ENCODE measurements around the gene TRIM9. TPM values are rescaled to one million over a fixed set of nuclear protein-coding genes. Genes with fewer than 3 reads are reported as not detected.

Gene TRIM9
- under 1 TPM; 0.56 to 0.79 TPM for total RNA-seq

DNA sequence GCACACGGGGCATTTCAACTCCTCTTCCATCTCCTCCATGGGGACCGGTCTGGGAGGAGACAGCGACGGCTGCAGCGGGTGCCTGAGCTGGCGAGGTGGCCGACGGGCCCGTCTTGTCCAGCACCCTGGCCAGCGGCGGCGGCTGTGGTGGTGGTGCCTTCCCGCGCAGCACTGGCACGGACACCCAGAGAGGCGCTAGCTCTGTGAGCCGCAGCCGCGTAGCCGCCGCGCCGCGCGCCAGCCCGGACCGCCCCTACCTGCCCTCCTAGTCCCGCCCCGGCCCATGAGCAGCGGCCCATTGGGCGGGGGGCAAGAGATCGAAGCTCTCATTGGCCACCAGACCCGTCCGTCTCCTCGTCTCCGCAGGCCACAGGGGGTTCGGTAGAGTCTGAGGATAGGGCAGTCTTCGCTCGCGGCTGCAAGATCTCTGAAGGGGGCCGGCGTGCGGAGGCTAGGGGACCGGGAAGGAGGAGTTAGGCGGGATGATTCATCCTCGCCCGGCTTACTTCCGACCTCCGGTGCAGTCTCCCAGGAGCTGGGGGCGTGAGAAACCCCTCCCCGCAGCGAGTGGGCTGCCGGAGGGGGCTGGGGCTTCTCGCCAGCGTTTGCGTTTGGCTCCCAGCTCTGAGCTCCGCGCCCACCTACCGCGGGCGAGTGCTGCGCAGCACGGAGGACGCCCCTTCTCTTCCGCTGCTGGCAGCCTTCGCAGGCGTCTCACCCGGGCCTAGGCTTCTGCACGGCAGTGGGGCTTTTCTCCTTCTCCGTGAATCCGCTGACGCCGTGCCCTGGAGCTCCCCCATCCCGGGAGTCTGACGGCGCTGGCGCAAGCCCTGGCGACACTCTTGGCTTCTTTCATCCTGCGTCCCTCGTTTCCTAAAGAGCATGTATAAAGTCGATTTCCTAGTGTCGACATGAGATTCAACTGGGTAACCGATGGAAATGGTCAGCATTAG lies at the start of gene TRIM9:
Gene TRIM9, minus strand, starts transcription at position 205 of the 953 bp plus-strand sequence. Its CDS starts 166 bp downstream, at position 39.
- peaks cover 17% of the 10 kb centered on the region for H3K4me1 Mint-ChIP-seq
- DNase-seq (peak; percentile 95), ATAC-seq (peak; percentile 97)
- H3K27ac Mint-ChIP-seq = peak within 1 kb of the TSS; percentile 65
- no peaks in the 10 kb centered on the region for H3K9me3 Mint-ChIP-seq (ENCODE audit: low read depth)
- CTCF ChIA-PET = interaction anchor here (1.1 to 1.8 kb wide), 11 partner anchors 11 to 684 kb away, joined by 3 to 8 read pairs (median 4); partner anchors contain the start of gene TMX1
- peak within 1 kb of the TSS; percentile 79 for H3K4me3 Mint-ChIP-seq
- no peaks in the 10 kb centered on the region for H3K36me3 Mint-ChIP-seq
- H3K27me3 Mint-ChIP-seq = peaks cover 50% of the 10 kb centered on the region

DNA sequence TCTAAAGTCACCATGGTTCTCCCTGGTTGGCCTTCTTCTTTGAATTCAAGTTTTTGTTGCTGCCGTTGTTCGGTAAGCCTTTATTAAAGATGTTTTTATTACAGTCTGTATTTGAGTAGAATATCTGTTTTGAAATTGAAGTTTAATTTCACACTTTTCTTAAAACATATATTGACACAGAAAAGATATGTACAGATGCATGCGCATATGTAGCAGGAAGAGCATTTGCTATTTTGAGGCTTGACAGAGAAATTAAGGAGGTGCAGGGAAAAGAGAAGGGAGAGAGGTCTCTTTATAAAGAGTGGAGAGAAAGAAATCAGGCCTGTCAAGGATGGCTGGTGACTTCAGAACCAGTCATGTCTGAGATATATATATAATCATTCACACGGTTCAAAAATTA lies 46.0 kb upstream of the TRIM9 start:
- no peaks in the 10 kb centered on the region for H3K9me3 Mint-ChIP-seq (ENCODE audit: low read depth)
- H3K27me3 Mint-ChIP-seq = no peaks in the 10 kb centered on the region
- H3K36me3 Mint-ChIP-seq = no peaks in the 10 kb centered on the region
- H3K27ac Mint-ChIP-seq = no peak overlapping the region
- DNase-seq (no peak), ATAC-seq (no peak)
- H3K4me1 Mint-ChIP-seq = no peaks in the 10 kb centered on the region
- CTCF ChIA-PET = no interaction called here
- H3K4me3 Mint-ChIP-seq = no peak overlapping the region

DNA sequence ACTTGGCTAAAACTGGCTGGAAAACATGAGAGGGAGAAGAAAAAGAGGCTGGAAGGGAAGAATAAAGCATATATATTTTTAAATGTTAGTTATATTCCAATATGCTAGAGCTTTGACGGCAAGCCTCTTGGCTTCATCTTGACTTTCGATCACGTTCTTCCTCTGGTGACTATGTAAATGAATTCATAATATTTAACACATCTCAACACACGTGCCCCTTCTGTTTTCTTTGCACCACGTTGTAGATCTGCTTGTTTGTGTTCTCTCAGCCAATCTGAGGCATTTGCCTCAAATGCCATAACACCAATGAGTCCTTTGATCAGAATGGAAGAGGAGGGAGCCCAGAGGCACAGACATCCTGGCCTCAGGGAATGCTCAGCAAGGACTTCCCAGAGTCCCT lies 45.4 kb upstream of the TRIM9 start:
- Mint-ChIP-seq H3K27ac (no peak overlapping the region), H3K4me1 (no peaks in the 10 kb centered on the region), H3K36me3 (no peaks in the 10 kb centered on the region), H3K4me3 (no peak overlapping the region), H3K27me3 (no peaks in the 10 kb centered on the region), H3K9me3 (ENCODE audit: low read depth) (no peaks in the 10 kb centered on the region)
- DNase-seq = no peak
- ATAC-seq = no peak
- CTCF ChIA-PET = no interaction called here

DNA sequence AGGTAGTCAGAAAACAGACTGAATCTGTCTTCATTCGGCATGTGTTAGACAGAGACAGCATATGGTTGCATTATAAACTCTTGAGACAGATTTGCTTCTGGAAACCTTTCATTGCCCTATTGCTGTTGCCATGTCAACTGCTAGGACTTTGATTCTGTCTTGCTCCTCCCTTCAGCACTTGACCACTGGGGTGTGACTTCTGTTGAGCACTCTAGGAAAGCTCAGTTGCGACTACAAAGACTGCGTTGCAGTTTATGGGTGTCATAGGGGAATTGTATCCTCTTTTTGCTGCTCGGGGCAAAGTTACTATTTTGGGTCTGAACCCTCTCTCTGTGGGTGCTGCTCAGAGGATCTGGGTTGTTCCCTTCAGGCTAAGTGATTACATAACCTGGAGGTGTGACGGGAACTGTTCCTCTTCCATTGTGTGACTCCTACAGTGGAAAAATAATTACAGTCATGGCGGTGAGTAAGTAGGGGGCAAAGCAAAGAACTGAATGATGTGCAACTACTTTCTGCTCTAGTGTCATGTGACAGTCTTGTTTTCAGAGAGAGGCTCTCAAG lies 44.3 kb upstream of the TRIM9 start:
- peaks cover 2% of the 10 kb centered on the region for H3K9me3 Mint-ChIP-seq (ENCODE audit: low read depth)
- no peak overlapping the region for H3K4me3 Mint-ChIP-seq
- CTCF ChIA-PET = no interaction called here
- H3K4me1 Mint-ChIP-seq = no peaks in the 10 kb centered on the region
- no peaks in the 10 kb centered on the region for H3K36me3 Mint-ChIP-seq
- DNase-seq = no peak
- H3K27ac Mint-ChIP-seq = no peak overlapping the region
- H3K27me3 Mint-ChIP-seq = peaks cover 3% of the 10 kb centered on the region
- no peak for ATAC-seq

DNA sequence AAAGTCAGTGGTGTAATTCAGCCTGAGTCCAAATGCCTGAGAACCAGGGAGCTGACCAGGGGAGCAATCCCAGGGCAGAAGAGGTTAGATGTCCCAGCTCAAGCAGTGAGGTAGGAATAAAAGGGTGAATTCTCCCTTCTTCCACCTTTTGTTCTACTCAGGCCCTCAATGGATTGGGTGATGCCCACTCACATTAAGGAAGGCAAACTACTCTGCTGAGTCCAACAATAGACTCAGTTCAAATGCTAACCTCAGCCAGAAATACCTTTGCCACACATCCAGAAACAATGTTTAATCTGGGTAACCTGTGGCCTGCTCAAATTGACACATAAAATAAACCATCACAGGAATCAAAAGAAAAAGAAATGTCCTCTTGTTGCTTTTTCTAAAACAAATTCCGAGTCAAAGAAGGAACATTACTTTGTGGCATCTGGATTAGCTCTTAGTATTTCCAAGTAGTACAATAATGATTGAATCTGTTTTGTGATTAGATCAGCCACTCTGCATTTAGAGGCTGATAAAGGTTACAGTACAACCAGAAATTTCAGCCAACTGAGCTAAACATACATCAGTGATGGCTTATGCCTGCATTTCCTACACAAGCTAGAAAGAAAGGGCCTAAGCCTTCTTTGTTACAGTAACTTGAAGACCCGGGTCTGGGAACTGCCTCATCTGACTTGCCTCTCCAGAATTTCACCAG lies 43.6 kb upstream of the TRIM9 start:
- H3K4me3 Mint-ChIP-seq = no peak overlapping the region
- DNase-seq (no peak), ATAC-seq (no peak)
- H3K9me3 Mint-ChIP-seq (ENCODE audit: low read depth) = peaks cover 2% of the 10 kb centered on the region
- peaks cover 3% of the 10 kb centered on the region for H3K27me3 Mint-ChIP-seq
- CTCF ChIA-PET = no interaction called here
- H3K4me1 Mint-ChIP-seq = no peaks in the 10 kb centered on the region
- no peak overlapping the region for H3K27ac Mint-ChIP-seq
- no peaks in the 10 kb centered on the region for H3K36me3 Mint-ChIP-seq

DNA sequence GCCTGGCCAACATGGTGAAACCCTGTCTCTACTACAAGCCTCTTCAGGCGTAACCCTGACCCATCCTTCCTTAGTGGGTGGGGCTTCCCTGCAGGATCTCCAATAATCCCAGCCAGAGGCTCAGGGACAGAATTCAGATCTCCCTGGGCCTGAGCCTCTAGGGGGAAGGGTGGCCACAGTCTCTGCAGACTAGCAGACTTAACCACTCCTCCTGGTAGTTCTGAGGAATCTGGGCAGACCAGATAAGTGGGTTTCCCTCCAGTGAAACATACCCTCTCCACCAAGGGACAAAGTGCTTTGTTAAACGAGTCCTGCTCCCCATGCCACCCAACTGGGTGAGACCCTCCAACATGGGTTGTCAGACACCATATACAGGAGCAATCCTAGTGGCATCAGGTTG lies 36.6 kb upstream of the TRIM9 start:
- no peak overlapping the region for H3K27ac Mint-ChIP-seq
- no peaks in the 10 kb centered on the region for H3K36me3 Mint-ChIP-seq
- no peaks in the 10 kb centered on the region for H3K4me1 Mint-ChIP-seq
- H3K4me3 Mint-ChIP-seq = no peak overlapping the region
- ATAC-seq = no peak
- DNase-seq = no peak
- peaks cover 10% of the 10 kb centered on the region for H3K27me3 Mint-ChIP-seq
- CTCF ChIA-PET = no interaction called here
- peaks cover 4% of the 10 kb centered on the region for H3K9me3 Mint-ChIP-seq (ENCODE audit: low read depth)

DNA sequence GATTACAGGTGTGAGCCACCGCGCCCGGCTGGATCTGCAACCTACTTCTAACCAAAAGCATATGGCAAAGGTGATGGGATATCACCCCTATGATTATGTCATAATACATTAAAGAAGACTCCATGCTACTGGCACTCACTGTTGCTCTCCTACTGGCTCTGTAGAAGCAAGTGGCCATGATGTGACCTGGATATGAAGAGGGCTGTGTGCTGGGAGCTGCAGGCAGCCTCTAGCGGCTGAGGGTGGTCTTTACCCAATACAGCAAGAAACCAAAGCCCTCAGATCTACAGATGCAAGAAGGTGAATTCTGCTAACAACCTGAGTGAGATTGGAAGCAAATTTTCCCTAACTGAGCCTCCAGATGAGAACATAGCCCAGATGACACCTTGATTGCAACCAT lies 34.2 kb upstream of the TRIM9 start:
- no peaks in the 10 kb centered on the region for H3K4me1 Mint-ChIP-seq
- CTCF ChIA-PET = interaction anchor here (0.7 kb wide), 1 partner anchor 185 kb away, joined by 4 read pairs; no protein-coding TSS in a partner anchor
- H3K27me3 Mint-ChIP-seq = peaks cover 14% of the 10 kb centered on the region
- ATAC-seq = no peak
- H3K4me3 Mint-ChIP-seq = no peak overlapping the region
- H3K27ac Mint-ChIP-seq = no peak overlapping the region
- H3K36me3 Mint-ChIP-seq = no peaks in the 10 kb centered on the region
- peaks cover 2% of the 10 kb centered on the region for H3K9me3 Mint-ChIP-seq (ENCODE audit: low read depth)
- no peak for DNase-seq

DNA sequence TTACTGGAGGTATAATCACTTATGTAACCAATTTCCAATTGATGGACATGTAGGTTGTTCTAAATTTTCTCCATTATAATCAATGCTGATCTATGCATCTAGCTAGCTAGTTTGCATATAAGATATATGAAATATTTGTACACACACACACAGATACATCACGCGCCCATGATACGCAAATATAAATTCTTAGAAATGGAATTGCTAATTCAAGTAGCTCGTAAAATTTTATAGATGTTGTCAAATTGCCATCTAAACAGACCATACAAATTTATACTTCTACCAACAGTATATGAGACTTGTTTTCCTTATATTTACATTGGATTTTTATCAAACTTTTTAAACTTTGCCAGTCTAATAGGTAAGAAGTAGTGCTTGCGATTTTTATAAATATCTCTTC lies 29.1 kb upstream of the TRIM9 start:
- no peaks in the 10 kb centered on the region for H3K4me1 Mint-ChIP-seq
- H3K36me3 Mint-ChIP-seq = no peaks in the 10 kb centered on the region
- H3K4me3 Mint-ChIP-seq = no peak overlapping the region
- H3K9me3 Mint-ChIP-seq (ENCODE audit: low read depth) = no peaks in the 10 kb centered on the region
- H3K27me3 Mint-ChIP-seq = peaks cover 15% of the 10 kb centered on the region
- no peak overlapping the region for H3K27ac Mint-ChIP-seq
- DNase-seq (no peak), ATAC-seq (no peak)
- CTCF ChIA-PET = interaction anchor here (0.8 kb wide), 1 partner anchor 14 kb away, joined by 3 read pairs; no protein-coding TSS in a partner anchor

DNA sequence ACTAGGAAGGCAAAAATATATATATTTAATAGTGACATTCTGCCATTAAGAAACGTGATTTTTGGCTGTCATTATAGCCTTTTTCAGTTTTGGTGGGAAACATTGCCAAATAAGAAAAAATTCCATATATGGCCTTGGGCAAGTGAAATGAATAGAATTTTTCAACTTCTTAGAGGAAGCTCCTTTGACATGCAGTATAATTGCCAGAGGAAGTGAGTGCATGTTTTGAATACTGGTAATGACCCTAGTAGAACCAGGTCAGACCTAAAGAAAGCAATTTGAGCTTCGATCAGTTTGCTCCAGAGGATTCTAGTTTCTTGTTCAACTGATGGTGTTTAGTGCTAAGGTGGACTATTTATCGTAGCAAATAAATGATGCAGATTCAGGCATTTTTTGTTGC lies 26.2 kb upstream of the TRIM9 start:
- no peak overlapping the region for H3K4me3 Mint-ChIP-seq
- H3K36me3 Mint-ChIP-seq = no peaks in the 10 kb centered on the region
- no peak for DNase-seq
- no peaks in the 10 kb centered on the region for H3K4me1 Mint-ChIP-seq
- no peaks in the 10 kb centered on the region for H3K9me3 Mint-ChIP-seq (ENCODE audit: low read depth)
- ATAC-seq = no peak
- CTCF ChIA-PET = no interaction called here
- H3K27me3 Mint-ChIP-seq = peaks cover 13% of the 10 kb centered on the region
- H3K27ac Mint-ChIP-seq = no peak overlapping the region

DNA sequence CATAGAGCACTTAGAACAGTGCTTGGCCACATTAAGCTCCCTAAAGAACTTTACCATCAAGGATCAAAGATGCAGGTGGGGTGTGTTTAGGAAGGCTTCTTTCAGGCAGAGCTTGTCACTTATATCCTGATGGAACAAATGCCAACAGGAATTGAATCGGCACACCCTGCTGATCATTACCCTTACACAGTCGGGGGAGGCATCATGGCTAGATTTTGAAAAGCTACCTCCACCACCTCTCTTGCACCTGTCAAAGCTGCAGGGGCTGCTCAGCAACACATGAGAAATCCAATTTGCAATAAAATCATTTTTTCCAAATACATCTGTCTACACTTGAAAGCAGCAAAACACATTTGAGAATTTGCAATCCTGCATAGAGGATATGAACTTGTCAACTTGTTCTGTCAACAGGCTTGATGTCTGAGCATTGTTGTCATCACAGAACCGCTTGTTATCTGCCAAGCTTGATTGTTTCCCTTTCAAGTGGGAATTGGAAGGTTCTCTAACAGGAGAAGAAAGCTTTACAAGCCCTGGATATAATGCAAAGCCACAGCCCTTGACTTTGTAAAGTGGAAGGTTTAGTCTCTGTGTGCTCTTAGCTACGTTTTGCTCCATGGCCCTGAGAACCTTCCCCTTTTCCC lies 24.6 kb upstream of the TRIM9 start:
- no peak for DNase-seq
- ATAC-seq = no peak
- Mint-ChIP-seq H3K36me3 (no peaks in the 10 kb centered on the region), H3K4me1 (no peaks in the 10 kb centered on the region), H3K27ac (no peak overlapping the region), H3K4me3 (no peak overlapping the region), H3K9me3 (ENCODE audit: low read depth) (no peaks in the 10 kb centered on the region), H3K27me3 (peaks cover 11% of the 10 kb centered on the region)
- CTCF ChIA-PET = no interaction called here

DNA sequence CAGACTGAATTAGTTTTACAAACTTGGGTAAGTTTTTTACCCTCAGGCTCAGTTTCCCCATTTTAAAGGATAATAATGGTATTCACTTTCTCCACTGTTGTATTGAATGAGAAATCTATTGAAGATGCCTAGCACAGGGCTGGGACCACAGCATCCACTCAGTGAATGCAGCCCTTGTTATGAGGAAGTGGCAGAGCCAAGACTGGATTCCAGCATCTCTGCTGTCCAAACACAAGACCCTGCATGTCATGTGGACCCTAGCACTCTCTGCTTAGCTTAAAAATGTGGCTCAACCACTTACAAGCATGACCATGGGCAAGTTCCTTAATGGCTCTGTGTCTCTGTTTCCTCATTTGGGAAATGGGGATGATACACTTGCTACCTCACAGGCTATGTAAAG lies 24.1 kb upstream of the TRIM9 start:
- DNase-seq (no peak), ATAC-seq (no peak)
- no peaks in the 10 kb centered on the region for H3K9me3 Mint-ChIP-seq (ENCODE audit: low read depth)
- no peaks in the 10 kb centered on the region for H3K4me1 Mint-ChIP-seq
- no peak overlapping the region for H3K27ac Mint-ChIP-seq
- CTCF ChIA-PET = no interaction called here
- H3K4me3 Mint-ChIP-seq = no peak overlapping the region
- H3K36me3 Mint-ChIP-seq = no peaks in the 10 kb centered on the region
- peaks cover 11% of the 10 kb centered on the region for H3K27me3 Mint-ChIP-seq

DNA sequence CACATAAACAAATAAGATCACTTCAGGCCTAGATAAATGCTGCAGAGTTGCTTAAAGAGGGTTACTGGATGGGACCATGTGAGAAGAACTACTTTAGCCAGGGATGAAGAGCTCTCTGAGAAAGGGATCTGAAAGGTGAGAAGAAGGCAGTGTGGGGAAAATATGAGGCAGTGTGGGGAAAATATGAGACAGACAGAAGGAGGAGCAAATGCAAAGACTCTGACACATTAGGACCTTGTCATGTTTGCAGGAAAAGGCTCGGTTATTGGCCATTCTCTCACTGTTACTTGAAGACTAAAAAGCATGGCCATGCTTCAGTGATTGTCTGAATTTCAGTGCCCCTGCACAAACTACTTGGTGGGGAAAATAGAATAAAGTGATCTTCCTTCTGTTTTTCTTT lies 22.7 kb upstream of the TRIM9 start:
- no peak overlapping the region for H3K4me3 Mint-ChIP-seq
- H3K27me3 Mint-ChIP-seq = peaks cover 11% of the 10 kb centered on the region
- H3K4me1 Mint-ChIP-seq = no peaks in the 10 kb centered on the region
- H3K27ac Mint-ChIP-seq = no peak overlapping the region
- H3K9me3 Mint-ChIP-seq (ENCODE audit: low read depth) = no peaks in the 10 kb centered on the region
- CTCF ChIA-PET = no interaction called here
- no peak for ATAC-seq
- no peaks in the 10 kb centered on the region for H3K36me3 Mint-ChIP-seq
- no peak for DNase-seq

DNA sequence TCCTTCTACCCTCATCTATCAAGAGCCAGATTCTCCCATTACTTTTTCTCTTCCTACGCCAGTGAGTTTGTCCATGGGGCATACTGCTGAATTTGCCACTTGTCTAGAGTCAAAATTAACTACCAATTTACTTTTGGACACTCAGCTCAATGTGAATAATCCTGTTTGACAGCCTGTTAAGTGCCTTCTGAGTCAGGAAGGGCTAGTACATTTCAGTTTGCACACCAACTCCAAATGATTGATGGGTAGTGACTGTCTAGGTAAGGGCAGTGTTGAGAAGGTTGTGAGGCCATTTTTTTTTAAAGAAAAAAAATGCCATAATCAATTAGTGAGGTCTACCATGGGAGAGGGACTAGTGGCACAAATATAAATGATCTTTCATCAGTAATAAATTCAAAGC lies 21.8 kb upstream of the TRIM9 start:
- peaks cover 7% of the 10 kb centered on the region for H3K27me3 Mint-ChIP-seq
- no peaks in the 10 kb centered on the region for H3K36me3 Mint-ChIP-seq
- ATAC-seq (no peak), DNase-seq (no peak)
- CTCF ChIA-PET = no interaction called here
- no peak overlapping the region for H3K27ac Mint-ChIP-seq
- no peaks in the 10 kb centered on the region for H3K9me3 Mint-ChIP-seq (ENCODE audit: low read depth)
- no peaks in the 10 kb centered on the region for H3K4me1 Mint-ChIP-seq
- H3K4me3 Mint-ChIP-seq = no peak overlapping the region

Measured in activated CD8-positive, alpha-beta memory T cell treated with anti-CD3 and anti-CD28 coated beads, Interleukin-2, amount 10 ng/mL, durations not matched to agents 7 days and 5 days (primary cell).